ENCODE results near the gene ZNF521. TPM values are rescaled to one million over a fixed set of nuclear protein-coding genes. Genes with fewer than 3 reads are reported as not detected.

The ZNF521 gene
- total RNA-seq, 1 experiment from 2014 or later, result 0.04 TPM

- Histone ChIP-seq H3K4me1 (ENCODE audit: insufficient read depth, low read length) (no peaks in the 10 kb centered on the region), H3K27me3 (ENCODE audit: low read length) (peaks cover 53% of the 10 kb centered on the region), H3K4me2 (ENCODE audit: low read length) (no peak overlapping the region), H3K79me2 (ENCODE audit: low read length) (no peaks in the 10 kb centered on the region), H2AFZ (ENCODE audit: low read length) (no peak overlapping the region), H3F3A (ENCODE audit: low read length, unreplicated experiment) (no peaks in the 10 kb centered on the region), H3K9me3 (ENCODE audit: low read length) (no peaks in the 10 kb centered on the region), H3K9ac (ENCODE audit: low read length) (no peak overlapping the region), H3K4me3 (ENCODE audit: low read length) (no peak overlapping the region), H3K27ac (ENCODE audit: low read length) (no peak overlapping the region), H3K9me2 (replicated peaks; ENCODE audit: low read length) (no peaks in the 10 kb centered on the region), H4K20me1 (ENCODE audit: low read length) (no peaks in the 10 kb centered on the region), H3K36me3 (ENCODE audit: low read depth, low read length) (no peaks in the 10 kb centered on the region)
- TF ChIP-seq EZH2 (IDR thresholded peaks at IDR 0.05; ENCODE audit: low read length, unreplicated experiment) (no peak), EZH2phosphoT487 (IDR thresholded peaks at IDR 0.05; ENCODE audit: borderline replicate concordance, low read length) (no peak), CTCF (conservative IDR thresholded peaks at IDR 0.05; ENCODE audit: low read depth, low read length) (no peak)
- CTCF ChIA-PET, result no interaction called here
- intact Hi-C loops (cut with micrococcal nuclease), result no loop called here
- ATAC-seq (no peak), DNase-seq (no peak)
- POLR2A ChIA-PET (ENCODE audit: unreplicated experiment), result no interaction called here
- BruUV-seq (replicated peaks), result no TSS peak
Measured at GRCh38 chr18:25210622-25211021, 141.3 kb downstream of the ZNF521 start.

- TF ChIP-seq CTCF (conservative IDR thresholded peaks at IDR 0.05; ENCODE audit: low read depth, low read length) (no peak), EZH2phosphoT487 (IDR thresholded peaks at IDR 0.05; ENCODE audit: borderline replicate concordance, low read length) (no peak), EZH2 (IDR thresholded peaks at IDR 0.05; ENCODE audit: low read length, unreplicated experiment) (no peak)
- peaks cover 75% of the 10 kb centered on the region for H3K27me3 ChIP-seq (ENCODE audit: low read length)
- no peaks in the 10 kb centered on the region for H3K9me2 ChIP-seq (replicated peaks; ENCODE audit: low read length)
- H3K36me3 ChIP-seq (ENCODE audit: low read depth, low read length), result no peaks in the 10 kb centered on the region
- ChIA-PET CTCF (no interaction called here), POLR2A (ENCODE audit: unreplicated experiment) (no interaction called here)
- intact Hi-C loops (cut with micrococcal nuclease), result loop anchor here (10.0 kb wide), 1 partner anchor 163 kb away; the partner anchor contains the start of gene ZNF521
- H3K79me2 ChIP-seq (ENCODE audit: low read length), result no peaks in the 10 kb centered on the region
- ATAC-seq (no peak), DNase-seq (no peak)
- no peak overlapping the region for H3K9ac ChIP-seq (ENCODE audit: low read length)
- no peaks in the 10 kb centered on the region for H3F3A ChIP-seq (ENCODE audit: low read length, unreplicated experiment)
- no peak overlapping the region for H3K4me3 ChIP-seq (ENCODE audit: low read length)
- no TSS peak for BruUV-seq (replicated peaks)
- H3K9me3 ChIP-seq (ENCODE audit: low read length), result no peaks in the 10 kb centered on the region
- H3K27ac ChIP-seq (ENCODE audit: low read length), result no peak overlapping the region
- no peak overlapping the region for H3K4me2 ChIP-seq (ENCODE audit: low read length)
- H4K20me1 ChIP-seq (ENCODE audit: low read length), result no peaks in the 10 kb centered on the region
- H3K4me1 ChIP-seq (ENCODE audit: insufficient read depth, low read length), result no peaks in the 10 kb centered on the region
- H2AFZ ChIP-seq (ENCODE audit: low read length), result no peak overlapping the region
Measured at GRCh38 chr18:25192065-25192464, 159.9 kb downstream of the ZNF521 start.

- Histone ChIP-seq H3K36me3 (ENCODE audit: low read depth, low read length) (no peaks in the 10 kb centered on the region), H3K9me2 (replicated peaks; ENCODE audit: low read length) (no peaks in the 10 kb centered on the region), H4K20me1 (ENCODE audit: low read length) (no peaks in the 10 kb centered on the region), H3K27me3 (ENCODE audit: low read length) (peaks cover 83% of the 10 kb centered on the region), H3K9me3 (ENCODE audit: low read length) (no peaks in the 10 kb centered on the region), H3K4me2 (ENCODE audit: low read length) (no peak overlapping the region), H3K9ac (ENCODE audit: low read length) (no peak overlapping the region), H2AFZ (ENCODE audit: low read length) (no peak overlapping the region), H3K27ac (ENCODE audit: low read length) (no peak overlapping the region), H3K79me2 (ENCODE audit: low read length) (no peaks in the 10 kb centered on the region), H3F3A (ENCODE audit: low read length, unreplicated experiment) (no peaks in the 10 kb centered on the region), H3K4me3 (ENCODE audit: low read length) (no peak overlapping the region), H3K4me1 (ENCODE audit: insufficient read depth, low read length) (no peaks in the 10 kb centered on the region)
- TF ChIP-seq EZH2phosphoT487 (IDR thresholded peaks at IDR 0.05; ENCODE audit: borderline replicate concordance, low read length) (no peak), EZH2 (IDR thresholded peaks at IDR 0.05; ENCODE audit: low read length, unreplicated experiment) (no peak), CTCF (conservative IDR thresholded peaks at IDR 0.05; ENCODE audit: low read depth, low read length) (no peak)
- ATAC-seq, result no peak
- DNase-seq, result no peak
- intact Hi-C loops (cut with micrococcal nuclease), result loop anchor here (10.0 kb wide), 1 partner anchor 164 kb away; the partner anchor contains the start of gene ZNF521
- no TSS peak for BruUV-seq (replicated peaks)
- POLR2A ChIA-PET (ENCODE audit: unreplicated experiment), result no interaction called here
- CTCF ChIA-PET, result no interaction called here
Measured at GRCh38 chr18:25190472-25190871, 161.5 kb downstream of the ZNF521 start.
